ENCODE results near the gene EVL.
A peak's percentile ranks its signal among the peaks of the same experiment; 100 is the strongest.
"Not testable (repeated sequence)": the region's sequence is repeated elsewhere in the genome, so short reads cannot be mapped to it uniquely, and the experiment has no call there.

The EVL gene

GRCh38 chr14:100159094-100159864, 94.1 kb downstream of the EVL start, which contains the start of gene DEGS2:
DEGS2 (minus strand) TSS chr14:100159645; CDS start chr14:100159587, 58 bp downstream.
- DNase-seq (ENCODE audit: extremely low read depth in 1 of 2, low read depth in 1 of 2) = no peak

GRCh38 chr14:100159865-100160533, 94.8 kb downstream of the EVL start:
- DNase-seq (ENCODE audit: extremely low read depth in 1 of 2, low read depth in 1 of 2) = no peak

GRCh38 chr14:100160534-100160916, 95.3 kb downstream of the EVL start:
- no peak for DNase-seq (ENCODE audit: extremely low read depth in 1 of 2, low read depth in 1 of 2)

- DNase-seq (ENCODE audit: extremely low read depth in 1 of 2, low read depth in 1 of 2) = no peak
These were observed 100.2 kb downstream of the EVL start for GRCh38 chr14:100165376-100165775.

DNA sequence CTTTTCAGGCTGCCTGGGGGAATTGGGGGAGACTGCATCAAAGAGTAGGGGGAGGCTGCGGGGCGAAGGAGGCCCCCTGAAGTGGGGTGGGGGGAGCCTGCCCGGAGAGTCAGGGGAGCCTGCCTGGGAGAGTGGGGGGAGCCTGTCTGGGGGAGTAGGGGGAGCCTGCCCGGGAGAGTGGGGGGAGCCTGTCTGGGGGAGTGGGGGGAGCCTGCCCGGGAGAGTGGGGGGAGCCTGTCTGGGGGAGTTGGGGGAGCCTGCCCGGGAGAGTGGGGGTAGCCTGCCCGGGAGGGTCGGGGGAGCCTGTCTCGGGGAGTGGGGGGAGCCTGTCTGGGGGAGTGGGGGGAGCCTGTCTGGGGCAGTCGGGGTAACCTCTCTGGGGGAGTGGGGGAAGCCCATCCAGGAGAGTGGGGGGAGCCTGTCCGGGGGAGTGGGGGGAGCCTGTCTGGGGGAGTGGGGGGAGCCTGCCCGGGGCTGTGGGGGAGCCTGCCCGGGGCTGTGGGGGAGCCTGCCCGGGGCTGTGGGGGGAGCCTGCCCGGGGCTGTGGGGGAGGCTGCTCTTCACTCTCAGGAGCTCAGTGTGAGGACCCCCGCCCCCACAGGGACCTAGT, 100.7 kb downstream of the EVL start:
- no peak for DNase-seq (ENCODE audit: extremely low read depth in 1 of 2, low read depth in 1 of 2)

DNA sequence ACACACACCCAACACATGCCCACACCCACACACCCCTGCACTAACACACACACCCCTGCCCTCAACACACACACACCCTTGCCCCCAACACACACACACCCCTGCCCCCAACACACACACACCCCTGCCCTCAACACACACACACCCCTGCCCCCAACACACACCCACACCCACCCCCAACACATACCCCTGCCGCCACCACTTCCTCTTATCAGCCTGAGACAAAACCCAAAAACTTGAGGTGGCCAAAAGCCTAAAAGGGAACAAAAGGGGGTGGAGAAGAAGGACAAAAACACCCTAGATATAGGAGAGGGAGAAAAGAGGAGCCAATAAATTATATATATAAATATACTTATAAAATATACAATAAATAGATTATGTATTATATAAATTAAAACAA, 103.3 kb downstream of the EVL start:
- DNase-seq (ENCODE audit: extremely low read depth in 1 of 2, low read depth in 1 of 2) = no peak

DNA sequence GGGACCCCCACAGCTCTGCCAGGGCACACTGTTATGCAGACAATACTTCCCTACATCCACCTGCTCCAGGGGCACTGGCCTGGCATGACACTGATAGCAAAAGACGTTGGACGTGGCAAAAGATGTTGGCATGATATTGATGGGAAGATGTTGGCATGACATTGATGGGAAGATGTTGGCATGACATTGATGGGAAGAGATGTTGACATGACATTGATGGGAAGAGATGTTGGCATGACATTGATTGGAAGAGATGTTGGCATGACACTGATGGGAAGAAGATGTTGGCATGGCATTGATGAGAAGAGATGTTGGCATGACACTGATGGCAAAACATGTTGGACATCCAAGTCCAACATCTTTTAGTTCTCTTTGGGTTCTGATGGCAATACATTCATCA, 105.7 kb downstream of the EVL start:
- DNase-seq (ENCODE audit: extremely low read depth in 1 of 2, low read depth in 1 of 2) = no peak

DNA sequence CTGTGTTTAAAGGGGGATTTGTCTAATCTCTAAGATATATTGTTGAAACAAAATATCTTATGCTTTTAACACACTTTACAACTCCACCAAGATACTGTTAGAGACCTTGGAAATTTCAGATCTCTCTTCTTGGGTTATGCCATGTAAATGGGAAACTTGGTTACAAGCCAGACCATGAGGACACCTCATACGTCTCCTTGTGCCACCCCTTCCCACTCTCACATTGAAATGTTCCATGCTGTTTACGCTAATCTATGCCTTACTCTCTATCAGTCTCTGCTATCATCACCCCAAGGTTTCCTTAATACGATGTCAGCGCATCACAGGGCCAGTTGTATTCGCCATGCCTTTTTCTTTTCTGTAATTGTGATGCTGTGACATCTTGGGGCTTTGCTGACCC, 107.6 kb downstream of the EVL start:
- no peak for DNase-seq (ENCODE audit: extremely low read depth in 1 of 2, low read depth in 1 of 2)

DNA sequence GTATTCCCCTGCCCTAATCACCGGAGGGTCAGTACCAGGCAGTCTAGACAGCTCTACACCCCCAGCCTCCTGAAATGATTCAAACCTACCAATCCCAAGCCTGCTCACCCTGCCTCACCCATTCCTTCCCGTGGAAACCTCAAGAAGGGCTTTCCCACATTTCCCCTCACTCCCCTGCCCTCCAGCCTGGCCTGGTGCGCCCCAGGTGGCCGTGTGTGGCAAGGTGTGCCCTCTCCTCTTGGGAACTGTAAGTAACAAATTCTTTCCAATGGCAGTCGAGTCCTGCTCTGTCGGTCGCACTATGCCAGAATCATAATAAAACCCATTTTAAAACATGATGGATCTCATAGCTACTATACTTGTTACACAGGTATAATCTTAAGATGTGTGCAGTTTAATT, 108.1 kb downstream of the EVL start:
- DNase-seq (ENCODE audit: extremely low read depth in 1 of 2, low read depth in 1 of 2) = no peak

GRCh38 chr14:100176811-100177327, 111.6 kb downstream of the EVL start:
- no peak for DNase-seq (ENCODE audit: extremely low read depth in 1 of 2, low read depth in 1 of 2)

- DNase-seq (ENCODE audit: extremely low read depth in 1 of 2, low read depth in 1 of 2) = no peak
These were observed 113.5 kb downstream of the EVL start for GRCh38 chr14:100178691-100179090.

GRCh38 chr14:100180671-100181070, 115.4 kb downstream of the EVL start:
- DNase-seq (ENCODE audit: extremely low read depth in 1 of 2, low read depth in 1 of 2) = not testable (repeated sequence)

GRCh38 chr14:100181876-100182551, 116.8 kb downstream of the EVL start:
- not testable (repeated sequence) for DNase-seq (ENCODE audit: extremely low read depth in 1 of 2, low read depth in 1 of 2)

DNA sequence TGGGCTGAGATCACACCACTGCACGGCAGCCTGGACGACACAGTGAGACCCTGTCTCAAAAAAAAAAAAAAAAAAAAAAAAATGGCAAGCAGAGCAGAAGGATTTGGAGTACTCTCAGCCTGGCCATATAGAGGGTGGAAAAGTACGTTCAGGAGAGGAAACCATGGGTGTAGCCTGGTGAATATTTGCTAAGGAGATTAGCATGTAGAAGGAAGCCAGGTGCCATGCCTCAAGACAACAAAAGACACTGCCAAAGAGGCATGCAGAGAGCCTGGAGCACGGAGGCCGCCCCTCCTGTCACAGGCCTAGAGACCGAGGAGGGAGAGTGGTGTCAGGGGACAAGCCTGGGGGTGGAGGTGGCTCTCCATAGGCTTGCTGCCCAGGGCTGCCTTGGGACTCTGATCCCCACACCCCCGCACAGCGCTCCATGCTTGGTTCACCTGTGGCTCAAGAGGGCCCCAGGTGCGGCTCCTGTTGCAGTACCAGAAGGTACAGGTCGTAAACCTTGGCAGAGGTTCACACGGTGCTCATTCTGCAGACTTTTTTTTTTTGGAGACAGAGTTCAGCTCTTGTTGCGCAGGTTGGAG, 122.1 kb downstream of the EVL start:
- DNase-seq (ENCODE audit: extremely low read depth in 1 of 2, low read depth in 1 of 2) = no peak

DNA sequence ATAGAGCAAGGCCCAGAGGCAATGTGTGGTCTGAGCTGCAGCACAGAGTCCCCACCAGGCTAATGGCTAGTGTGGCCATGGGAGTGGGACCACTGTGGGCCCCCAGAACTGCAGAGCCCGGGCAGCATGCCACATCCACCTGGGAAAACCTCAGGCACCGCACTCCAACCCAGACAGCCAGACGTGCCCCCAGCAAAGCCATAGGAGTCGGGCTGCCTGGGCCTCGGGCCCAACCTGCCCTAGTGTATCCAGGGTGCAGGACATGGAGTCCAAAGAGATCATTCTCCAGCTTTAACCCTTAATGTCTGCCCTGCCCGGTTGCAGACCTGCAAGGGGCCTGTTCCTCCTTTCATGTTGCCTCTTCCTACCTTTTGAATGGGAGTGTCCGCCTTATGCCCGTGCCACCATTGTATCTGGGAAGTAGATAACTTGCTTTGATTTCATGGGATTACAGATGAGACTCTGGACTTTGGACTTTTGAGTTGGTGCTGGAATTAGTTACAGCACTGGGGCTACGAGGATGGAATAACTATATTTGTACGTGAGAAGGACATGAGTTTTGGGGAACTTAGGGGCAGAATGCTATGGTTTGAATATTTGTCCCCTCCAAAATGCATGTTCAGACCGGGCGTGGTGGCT, 123.3 kb downstream of the EVL start:
- no peak for DNase-seq (ENCODE audit: extremely low read depth in 1 of 2, low read depth in 1 of 2)

DNA sequence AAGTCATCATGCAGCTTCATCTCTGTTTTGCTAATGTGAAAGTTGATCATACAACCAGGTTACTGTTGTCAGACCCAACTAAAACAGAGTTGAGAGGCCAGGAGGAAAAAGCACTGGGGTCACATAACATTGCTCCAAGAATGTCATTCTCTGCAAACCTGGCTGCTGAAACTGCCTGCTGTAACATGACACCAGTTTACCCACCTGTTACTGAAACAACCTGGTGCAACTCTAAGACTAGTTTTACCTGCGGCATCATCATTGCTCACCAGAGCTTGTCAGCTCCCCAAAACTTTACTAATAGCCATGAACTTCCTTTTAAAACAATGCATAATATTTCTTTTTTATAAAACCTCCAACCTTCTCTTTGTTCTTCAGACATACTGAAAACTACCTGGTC, 124.9 kb downstream of the EVL start:
- no peak for DNase-seq (ENCODE audit: extremely low read depth in 1 of 2, low read depth in 1 of 2)

GRCh38 chr14:100191584-100192249, 126.5 kb downstream of the EVL start:
- no peak for DNase-seq (ENCODE audit: extremely low read depth in 1 of 2, low read depth in 1 of 2)

- DNase-seq (ENCODE audit: extremely low read depth in 1 of 2, low read depth in 1 of 2) = no peak
These were observed 127.0 kb downstream of the EVL start for GRCh38 chr14:100192250-100192671.

GRCh38 chr14:100192672-100193416, 127.6 kb downstream of the EVL start:
- peak; percentile 99 for DNase-seq (ENCODE audit: extremely low read depth in 1 of 2, low read depth in 1 of 2)
